Measurements from ENCODE around the gene VSTM1. TPM values are rescaled to one million over a fixed set of nuclear protein-coding genes. Genes with fewer than 3 reads are reported as not detected.

Gene VSTM1, protein sequence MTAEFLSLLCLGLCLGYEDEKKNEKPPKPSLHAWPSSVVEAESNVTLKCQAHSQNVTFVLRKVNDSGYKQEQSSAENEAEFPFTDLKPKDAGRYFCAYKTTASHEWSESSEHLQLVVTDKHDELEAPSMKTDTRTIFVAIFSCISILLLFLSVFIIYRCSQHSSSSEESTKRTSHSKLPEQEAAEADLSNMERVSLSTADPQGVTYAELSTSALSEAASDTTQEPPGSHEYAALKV
- total RNA-seq: not detected in 2 replicates

DNA sequence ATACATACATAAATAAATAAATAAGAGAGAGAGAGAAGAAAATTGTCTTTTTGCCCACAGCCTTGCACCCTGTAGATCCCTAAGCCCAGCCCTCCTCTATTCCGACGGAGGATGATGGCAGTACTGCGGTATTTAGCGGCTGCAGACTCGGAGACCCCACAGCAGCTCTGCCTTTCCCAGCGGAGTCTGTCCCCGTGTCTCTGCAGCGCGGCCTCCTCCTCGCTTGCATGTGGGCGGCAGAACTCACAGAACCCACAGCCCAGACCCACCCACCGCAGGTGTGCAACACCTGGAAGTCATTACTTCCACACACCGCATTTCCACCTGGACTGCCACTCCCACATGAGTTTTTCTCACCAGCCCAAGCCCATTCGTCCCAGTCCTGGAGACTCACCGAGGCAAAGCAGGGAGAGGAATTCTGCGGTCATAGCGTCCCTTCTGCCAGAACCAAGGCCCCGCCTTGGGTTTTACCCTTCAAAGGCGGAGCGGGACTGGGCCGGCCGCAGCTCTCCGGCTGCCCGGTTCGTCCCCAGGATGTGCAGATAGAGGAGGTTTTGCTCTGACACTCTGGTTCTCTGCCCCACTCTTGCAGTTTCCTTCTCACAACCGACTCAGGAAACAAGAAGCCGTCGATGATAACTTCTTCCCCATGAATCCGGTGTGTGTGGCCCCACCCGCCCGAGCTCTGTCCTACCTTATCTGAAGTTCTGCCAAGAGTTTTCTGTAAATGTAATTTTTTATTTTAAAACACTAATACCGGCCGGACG is at the start of gene VSTM1:
Gene VSTM1 (minus strand): TSS at position 548 of the 767 bp plus-strand sequence. CDS start 120 bp downstream, at position 428.

DNA sequence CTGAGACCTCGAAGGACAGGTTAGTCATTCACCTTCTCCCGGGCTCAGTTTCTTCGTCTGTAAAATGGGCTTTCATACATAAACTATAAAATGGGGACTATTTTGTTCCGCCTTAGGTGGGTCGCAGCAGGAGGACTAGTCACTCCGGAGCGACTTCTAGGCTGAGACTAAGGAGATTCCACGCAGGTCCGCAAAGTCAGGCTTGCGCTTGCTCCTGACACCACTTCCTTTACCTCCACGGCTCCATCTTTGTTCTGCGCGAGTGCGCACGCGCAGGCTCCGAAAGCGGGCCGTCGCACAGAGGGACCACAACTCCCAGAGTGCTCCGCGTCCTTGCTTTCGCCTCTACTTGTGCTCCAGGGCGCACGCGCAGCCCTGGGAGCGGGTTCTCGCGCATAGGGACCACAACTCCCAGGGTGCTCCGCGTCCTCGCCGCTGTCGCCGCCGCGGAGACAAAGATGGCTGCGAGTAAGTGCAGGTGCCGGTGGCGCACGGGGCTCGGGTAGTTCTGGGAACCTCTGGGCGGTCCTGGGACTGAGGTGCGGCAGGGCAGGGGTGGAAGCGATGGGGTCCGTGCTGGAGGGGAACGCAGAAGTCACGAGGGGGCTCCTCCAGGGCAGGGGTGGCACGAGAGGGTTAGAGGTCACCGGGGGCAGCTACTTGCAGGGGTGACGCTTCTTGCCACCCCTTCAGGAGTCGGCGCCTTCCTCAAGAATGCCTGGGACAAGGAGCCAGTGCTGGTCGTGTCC is 38.9 kb upstream of the VSTM1 start, which contains the start of gene NDUFA3:
Gene NDUFA3 (plus strand): TSS at position 435 of the 749 bp plus-strand sequence. CDS start 24 bp downstream, at position 459.

DNA sequence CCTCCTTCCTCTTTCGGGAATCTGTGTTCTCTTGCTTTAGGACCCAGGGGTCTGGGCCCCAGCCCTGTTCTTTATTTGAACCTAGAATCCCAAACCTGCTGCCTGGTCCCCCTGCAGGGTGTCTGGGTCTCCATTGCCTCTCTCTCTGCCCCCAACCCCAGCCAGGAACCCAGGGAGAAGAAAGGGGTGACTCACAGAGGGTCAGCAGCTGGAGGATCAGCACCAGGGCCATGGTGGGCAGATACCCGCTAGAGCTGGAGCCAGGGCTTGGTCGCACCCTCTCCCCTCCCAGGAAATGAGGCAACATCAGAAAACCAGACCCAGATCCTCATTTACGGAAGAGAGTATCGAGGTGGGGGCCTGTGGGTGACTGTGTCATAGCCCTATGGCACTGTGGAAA is 36.9 kb upstream of the VSTM1 start, which contains the start of gene OSCAR:
Gene OSCAR (minus strand): TSS at position 243 of the 400 bp plus-strand sequence. CDS start 11 bp downstream, at position 232.

GRCh38 chr19:54081032-54081431 is 17.3 kb upstream of the VSTM1 start, which contains the start of gene TARM1:
TSS of gene TARM1 (minus strand) at chr19:54081365. CDS start at chr19:54081340, 25 bp downstream.

DNA sequence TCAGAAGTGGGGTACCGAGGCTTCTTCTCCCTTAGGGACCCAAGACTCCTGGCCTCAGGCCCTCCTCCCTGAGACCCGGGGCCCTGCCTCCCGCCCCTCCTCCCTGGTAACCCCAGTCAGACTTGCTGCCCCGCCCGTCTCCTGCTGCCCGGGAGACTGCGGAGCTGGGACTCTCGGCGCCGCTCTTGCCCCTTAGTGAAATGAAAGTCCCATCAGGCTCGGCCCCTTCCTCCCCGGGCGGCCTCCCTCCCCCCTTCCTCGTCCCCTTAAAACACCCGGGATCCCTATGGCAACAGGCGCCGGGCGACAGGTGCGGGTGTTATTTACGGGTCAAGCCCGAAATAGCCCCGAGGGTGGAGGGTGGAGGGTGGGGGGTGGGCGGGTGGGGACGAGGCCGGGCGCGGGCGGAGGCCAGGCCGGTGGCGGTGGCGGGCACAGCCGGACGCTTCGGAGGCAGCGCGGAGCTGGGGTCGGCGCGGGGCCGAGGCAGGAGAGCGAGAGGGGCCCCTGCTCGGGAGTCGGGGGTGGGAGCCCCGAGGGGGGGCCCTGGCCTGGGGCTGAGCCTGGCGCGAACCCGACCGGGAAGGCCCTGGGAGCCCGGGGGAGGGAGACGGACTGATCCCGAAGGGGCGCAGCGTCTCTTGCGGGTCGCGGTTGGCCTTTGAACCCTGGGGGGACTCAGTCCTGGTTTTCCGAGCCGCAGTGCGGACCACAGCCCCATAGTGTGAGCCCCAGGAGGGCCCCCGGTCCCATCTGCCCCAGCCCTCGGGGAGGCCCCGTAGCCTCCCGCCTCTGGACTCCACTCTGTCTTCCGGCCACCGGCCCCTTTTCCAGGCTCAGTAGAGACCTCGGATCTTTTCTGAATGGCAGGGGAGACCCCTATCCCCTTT is 72.2 kb downstream of the VSTM1 start, which contains the start of gene CACNG6:
Gene CACNG6 (plus strand): TSS at position 414 of the 890 bp plus-strand sequence. CDS start 1,241 bp downstream, outside the sequence.

Other genes with a start within 250 kb of the VSTM1 start
- under 0.01 TPM in 2 replicates for gene NLRP12, start 239.6 kb downstream of the VSTM1 start, total RNA-seq
- 8.5 and 15.3 TPM in 2 replicates for gene MYADM, start 196.0 kb downstream of the VSTM1 start, total RNA-seq
- gene PRKCG, start 181.7 kb downstream of the VSTM1 start, total RNA-seq: under 0.01 and 0.28 TPM in 2 replicates
- gene CACNG7, start 154.6 kb downstream of the VSTM1 start, total RNA-seq: 0.77 and 2.8 TPM in 2 replicates
- 0.56 and 1.5 TPM in 2 replicates for gene CACNG8, start 101.0 kb downstream of the VSTM1 start, total RNA-seq
- gene CACNG6, start 72.3 kb downstream of the VSTM1 start, total RNA-seq: 1.7 and 1.9 TPM in 2 replicates
- gene TARM1, start 17.5 kb upstream of the VSTM1 start, total RNA-seq: not detected in 2 replicates
- 1.1 and 1.2 TPM in 2 replicates for gene OSCAR, start 36.9 kb upstream of the VSTM1 start, total RNA-seq
- gene NDUFA3, start 39.0 kb upstream of the VSTM1 start, total RNA-seq: 11.3 and 15.3 TPM in 2 replicates
- 13.5 and 24.0 TPM in 2 replicates for gene TFPT, start 51.8 kb upstream of the VSTM1 start, total RNA-seq
- gene PRPF31, start 51.9 kb upstream of the VSTM1 start, total RNA-seq: 44.5 and 79.0 TPM in 2 replicates
- gene CNOT3, start 73.9 kb upstream of the VSTM1 start, total RNA-seq: 4.5 and 8.4 TPM in 2 replicates
- 5.1 and 9.0 TPM in 2 replicates for gene LENG1, start 95.8 kb upstream of the VSTM1 start, total RNA-seq
- gene TMC4, start 109.3 kb upstream of the VSTM1 start, total RNA-seq: 0.38 and 1.4 TPM in 2 replicates
- gene MBOAT7, start 125.7 kb upstream of the VSTM1 start, total RNA-seq: 45.7 and 48.3 TPM in 2 replicates
- 76.5 and 88.8 TPM in 2 replicates for gene TSEN34, start 127.4 kb upstream of the VSTM1 start, total RNA-seq
- 1,445 and 1,908 TPM in 2 replicates for gene RPS9, start 137.0 kb upstream of the VSTM1 start, total RNA-seq
- gene LILRB3, start 159.1 kb upstream of the VSTM1 start, total RNA-seq: not detected in 2 replicates
- not detected in 2 replicates for gene LILRA6, start 178.9 kb upstream of the VSTM1 start, total RNA-seq
- not detected in 2 replicates for gene LILRB5, start 193.4 kb upstream of the VSTM1 start, total RNA-seq
- gene LILRB2, start 217.2 kb upstream of the VSTM1 start, total RNA-seq: not detected in 2 replicates
- not detected in 2 replicates for gene LILRA5, start 249.3 kb upstream of the VSTM1 start, total RNA-seq

Data from regular cardiac myocyte (primary cell).